Measurements from ENCODE around the gene RBM20. TPM values are rescaled to one million over a fixed set of nuclear protein-coding genes. Genes with fewer than 3 reads are reported as not detected.
A peak's percentile ranks its signal among the peaks of the same experiment; 100 is the strongest.

The RBM20 gene
- total and polyA plus RNA-seq, 2 of the 4 experiments (the other 2 are of a cell fraction), result under 0.01 to 0.15 TPM

GRCh38 chr10:110802090-110802489, 158.0 kb downstream of the RBM20 start:
- Histone ChIP-seq H3K23ac (ENCODE audit: low read depth, low read length) (no peak overlapping the region), H2AK5ac (ENCODE audit: low read depth, low read length) (no peak overlapping the region; the same call in 1 of the 2 replicates), H3K4ac (ENCODE audit: low read depth, low read length) (no peak overlapping the region), H2AFZ (replicated peaks; ENCODE audit: low read length, poor library complexity) (no peak overlapping the region), H2BK5ac (ENCODE audit: low read depth, low read length, poor library complexity, severe bottlenecking) (no peak overlapping the region), H3K27me3 (ENCODE audit: control insufficient read depth, insufficient read depth, low read length) (peaks cover 5% of the 10 kb centered on the region; the same call in 1 of the 2 replicates), H3K9me3 (ENCODE audit: control insufficient read depth, insufficient read depth, low read length) (no peaks in the 10 kb centered on the region), H4K91ac (ENCODE audit: insufficient read depth, low read depth, low read length) (no peak overlapping the region), H3K4me2 (ENCODE audit: low read depth, low read length) (peak overlapping the region; percentile 33; the same call in 1 of the 2 replicates), H3K56ac (ENCODE audit: extremely low read depth, insufficient read depth, low read length) (no peak overlapping the region), H4K5ac (ENCODE audit: low read depth, low read length) (no peak overlapping the region), H2BK15ac (ENCODE audit: low read depth, low read length) (no peak overlapping the region), H3K27ac (ENCODE audit: insufficient read depth, low read length) (peak overlapping the region; percentile 63; the same call in 1 of the 2 replicates), H3K79me1 (ENCODE audit: low read depth in 1 of 2, low read length in 2 of 2) (no peaks in the 10 kb centered on the region), H3K14ac (replicated peaks; ENCODE audit: low read depth, low read length) (no peak overlapping the region), H4K20me1 (ENCODE audit: insufficient read depth, low read length) (no peaks in the 10 kb centered on the region), H2BK120ac (ENCODE audit: low read depth, low read length) (no peak overlapping the region), H3K4me3 (ENCODE audit: insufficient read depth, low read depth, low read length) (no peak overlapping the region), H2AK9ac (replicated peaks; ENCODE audit: low read depth, low read length, poor library complexity) (no peak overlapping the region), H3K18ac (ENCODE audit: low read depth, low read length) (0 out of 2 replicates have a peak overlapping the region, but pooled peaks have one; percentile 28), H3K9me1 (ENCODE audit: insufficient read depth, low read length) (no peaks in the 10 kb centered on the region), H3K4me1 (ENCODE audit: control insufficient read depth, insufficient read depth, low read length) (peaks cover 7% of the 10 kb centered on the region; the same call in 1 of the 2 replicates), H2BK20ac (ENCODE audit: low read depth, low read length) (no peak overlapping the region), H4K8ac (ENCODE audit: low read depth in 2 of 2, low read length in 2 of 2) (no peak overlapping the region), H3K36me3 (ENCODE audit: control insufficient read depth, insufficient read depth, low read length) (no peaks in the 10 kb centered on the region), H3K9ac (ENCODE audit: low read depth, low read length) (no peak overlapping the region)
- WGBS, 2 experiments (ENCODE audit: extremely low coverage in 2 of 2, insufficient read length in 1 of 2), result no CpG with 5 or more reads among the region's 1 CpG
- ChIA-PET POLR2A (ENCODE audit: unreplicated experiment) (interaction anchor here (0.6 kb wide), 1 partner anchor 117 kb away, joined by 4 read pairs; the partner anchor contains the start of genes BBIP1 and SHOC2), CTCF (interaction anchor here (0.6 to 3.0 kb wide), 4 partner anchors 9 to 95 kb away, joined by 3 to 11 read pairs (median 4); no protein-coding TSS in a partner anchor)
- BruUV-seq (replicated peaks), result no TSS peak
- TF ChIP-seq MAZ (IDR thresholded peaks at IDR 0.05; ENCODE audit: borderline replicate concordance, low read depth, low read length), result no peak
- no peak for TF ChIP-seq CTCF (conservative IDR thresholded peaks at IDR 0.05; ENCODE audit: low read depth, low read length)
- no peak for TF ChIP-seq RFX5 (IDR thresholded peaks at IDR 0.05; ENCODE audit: low read depth, low read length)
- TF ChIP-seq POLR2A (IDR thresholded peaks at IDR 0.05; ENCODE audit: low read depth, low read length), result no peak
- no peak for TF ChIP-seq BHLHE40 (IDR thresholded peaks at IDR 0.05; ENCODE audit: low read depth, low read length)
- TF ChIP-seq CHD1 (IDR thresholded peaks at IDR 0.05; ENCODE audit: low read depth, low read length), result no peak
- TF ChIP-seq NFE2L2 (IDR thresholded peaks at IDR 0.05; ENCODE audit: low read depth, low read length), result no peak
- TF ChIP-seq CEBPB (IDR thresholded peaks at IDR 0.05; ENCODE audit: low read depth, low read length), result peak; percentile 58
- TF ChIP-seq RCOR1 (IDR thresholded peaks at IDR 0.05; ENCODE audit: insufficient replicate concordance, low read length), result no peak
- DNase-seq (peak; percentile 81), ATAC-seq (ENCODE audit: low read depth) (peak; percentile 22)
- in situ Hi-C loops (cut with MboI; ENCODE audit: low sequenced_read_pairs), result no loop called here
- intact Hi-C loops (cut with micrococcal nuclease), result loop anchor here (2.0 kb wide), 1 partner anchor 71 kb away; no protein-coding TSS in a partner anchor
- dilution Hi-C loops (cut with HindIII; ENCODE audit: low sequenced_read_pairs, unreplicated experiment), result no loop called here
